Vagina (tissue), 2 donors: ENCODE results near the gene DENND5A. TPM values are rescaled to one million over a fixed set of nuclear protein-coding genes. Genes with fewer than 3 reads are reported as not detected.

Source experiments
- DNase-seq, 2 donors: peaks; one replicate each; pipeline ENCODE4 v3.0.0-alpha.2; 2017; ENCODE audit errors: extremely low spot score in 2 of 2
- H3K27ac ChIP-seq: fragments of 200-600 bp; sonication (generic); one replicate; pipeline ENCODE4 v1.5.1; 2019
- H3K27me3 ChIP-seq: fragments of 200-600 bp; sonication (generic); one replicate; pipeline ENCODE4 v1.5.1; 2019
- H3K36me3 ChIP-seq, 2 donors: fragments of 200-600 bp; sonication (generic); one replicate each; pipeline ENCODE4 v1.5.1; 2017 to 2019
- H3K4me1 ChIP-seq: fragments of 200-600 bp; sonication (generic); one replicate; pipeline ENCODE4 v1.5.1; 2019
- H3K4me3 ChIP-seq, 2 donors: fragments of 200-600 bp; sonication (generic); 1 replicate in 1 of 2; 2 replicates in 1 of 2; pipeline ENCODE4 v1.5.1; 2016 to 2019
- H3K9me3 ChIP-seq: fragments of 200-600 bp; sonication (generic); one replicate; pipeline ENCODE4 v1.5.1; 2019
- POLR2A ChIP-seq, 2 donors: fragments of 450-650 bp; IDR thresholded peaks; one replicate each; pipeline ENCODE4 v1.6.1; 2017; ENCODE audit warnings: antibody characterized with exemption in 2 of 2, mild to moderate bottlenecking in 2 of 2, moderate library complexity in 2 of 2
- POLR2AphosphoS5 ChIP-seq, 2 donors: sonication (generic); formaldehyde crosslinking; IDR thresholded peaks; one replicate each; pipeline ENCODE4 v1.9.0; 2017; ENCODE audit warnings: antibody characterized with exemption in 2 of 2, mild to moderate bottlenecking in 2 of 2, low read depth in 1 of 2; ENCODE audit not compliant: insufficient read depth in 1 of 2
- intact Hi-C: fragments of 100-400 bp; cut with DNase I; formaldehyde crosslinking; loops from one replicate; pipeline ENCODE4 v1.15.1; 2023
- total RNA-seq: library from RNA; depleted of rRNA; stranded (reverse); fragments of >200 nt; gene quantifications from one replicate; pipeline ENCODE4 v1.2.3, GENCODE V29; 2016
- TF ChIP-seq, protein P1 (sequence below), 3 experiments: fragments of 450-650 bp in 2 of 3; fragments of 200-600 bp in 1 of 3; sonication (generic) in 1 of 3; IDR thresholded peaks; one replicate each; pipeline ENCODE4 v1.5.1; 2017 to 2019; ENCODE audit warnings: antibody characterized with exemption in 3 of 3, mild to moderate bottlenecking in 2 of 3, moderate library complexity in 2 of 3

The DENND5A gene
- total RNA-seq, 1 donor from 2014 or later: 82.0 TPM

- H3K36me3 ChIP-seq: no peaks in the 10 kb centered on the region
- H3K4me3 ChIP-seq: no peak overlapping the region
- no peaks in the 10 kb centered on the region for H3K4me1 ChIP-seq
- intact Hi-C loops: no loop called here
- DNase-seq: no peak
- no peaks in the 10 kb centered on the region for H3K9me3 ChIP-seq
- H3K27ac ChIP-seq: no peak overlapping the region
- TF ChIP-seq POLR2AphosphoS5 (IDR thresholded peaks at IDR 0.05; ENCODE audit: insufficient read depth in 1 of 2, low read depth in 1 of 2) (no peak), POLR2A (IDR thresholded peaks at IDR 0.05) (no peak)
- TF ChIP-seq, protein P1, sequence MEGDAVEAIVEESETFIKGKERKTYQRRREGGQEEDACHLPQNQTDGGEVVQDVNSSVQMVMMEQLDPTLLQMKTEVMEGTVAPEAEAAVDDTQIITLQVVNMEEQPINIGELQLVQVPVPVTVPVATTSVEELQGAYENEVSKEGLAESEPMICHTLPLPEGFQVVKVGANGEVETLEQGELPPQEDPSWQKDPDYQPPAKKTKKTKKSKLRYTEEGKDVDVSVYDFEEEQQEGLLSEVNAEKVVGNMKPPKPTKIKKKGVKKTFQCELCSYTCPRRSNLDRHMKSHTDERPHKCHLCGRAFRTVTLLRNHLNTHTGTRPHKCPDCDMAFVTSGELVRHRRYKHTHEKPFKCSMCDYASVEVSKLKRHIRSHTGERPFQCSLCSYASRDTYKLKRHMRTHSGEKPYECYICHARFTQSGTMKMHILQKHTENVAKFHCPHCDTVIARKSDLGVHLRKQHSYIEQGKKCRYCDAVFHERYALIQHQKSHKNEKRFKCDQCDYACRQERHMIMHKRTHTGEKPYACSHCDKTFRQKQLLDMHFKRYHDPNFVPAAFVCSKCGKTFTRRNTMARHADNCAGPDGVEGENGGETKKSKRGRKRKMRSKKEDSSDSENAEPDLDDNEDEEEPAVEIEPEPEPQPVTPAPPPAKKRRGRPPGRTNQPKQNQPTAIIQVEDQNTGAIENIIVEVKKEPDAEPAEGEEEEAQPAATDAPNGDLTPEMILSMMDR (IDR thresholded peaks at IDR 0.05): no peak
- H3K27me3 ChIP-seq: no peaks in the 10 kb centered on the region
These were observed 146.9 kb downstream of the DENND5A start for GRCh38 chr11:9118277-9118676.

DNA sequence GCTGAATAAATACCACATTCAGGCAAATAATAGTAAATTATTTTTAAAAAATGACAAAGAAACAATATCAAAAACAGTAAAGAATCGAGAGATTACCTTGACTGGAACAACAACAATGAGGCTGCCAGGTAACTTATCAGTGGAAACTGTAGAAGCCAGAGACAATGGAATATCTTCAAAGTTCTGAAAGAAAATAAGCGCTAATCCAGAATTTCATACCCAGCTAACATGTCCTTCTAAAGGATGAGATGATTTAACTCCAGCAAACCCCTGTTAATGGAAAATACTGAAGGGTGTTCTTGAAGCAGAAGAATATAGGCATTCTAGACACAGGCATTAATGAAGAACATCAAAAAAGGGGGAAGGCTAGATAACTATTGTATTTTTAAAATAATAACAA lies 153.1 kb downstream of the DENND5A start:
- intact Hi-C loops: no loop called here

DNA sequence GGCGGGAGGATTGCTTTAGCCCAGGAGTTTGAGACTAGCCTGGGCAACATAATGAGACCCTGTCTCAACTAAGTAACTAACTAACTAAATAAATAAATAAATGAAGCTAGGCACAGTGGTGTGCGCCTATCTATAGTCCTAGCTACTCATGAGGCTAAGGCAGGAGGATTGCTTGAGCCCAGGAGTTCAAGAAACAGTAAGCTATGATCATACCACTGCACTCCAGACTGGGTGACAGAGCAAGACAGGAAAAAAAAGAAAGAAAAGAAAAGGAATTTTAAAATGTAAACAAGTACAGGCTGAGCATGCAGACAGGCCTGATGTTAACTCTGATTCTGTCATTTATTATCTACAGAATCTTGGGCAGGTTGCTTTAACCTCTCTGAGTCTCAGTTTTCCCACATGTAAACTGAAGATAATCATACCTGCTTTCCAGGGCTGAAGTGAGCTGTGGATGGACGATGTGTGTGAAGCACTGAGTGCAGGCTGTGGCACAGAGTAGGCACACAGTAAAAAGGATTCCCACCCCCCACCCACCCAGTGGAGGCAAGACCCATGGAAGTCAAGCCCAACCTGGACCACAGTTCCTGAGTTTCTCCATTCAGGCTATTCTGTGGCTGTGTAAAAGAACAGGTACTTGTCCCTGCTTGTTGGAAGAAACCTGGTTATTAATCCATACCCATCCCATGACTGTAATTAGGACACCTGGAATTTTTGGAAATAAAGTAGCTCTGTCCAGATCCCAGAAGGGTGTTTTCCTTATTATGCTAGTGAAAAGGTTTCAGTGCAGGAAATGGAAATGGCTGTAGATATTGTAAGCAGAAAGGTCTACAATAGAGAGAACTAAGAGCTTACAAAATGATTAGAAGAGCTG lies 155.1 kb downstream of the DENND5A start:
- Histone ChIP-seq H3K9me3 (no peaks in the 10 kb centered on the region), H3K27ac (no peak overlapping the region), H3K36me3 (no peaks in the 10 kb centered on the region), H3K4me3 (no peak overlapping the region), H3K27me3 (no peaks in the 10 kb centered on the region), H3K4me1 (no peaks in the 10 kb centered on the region)
- intact Hi-C loops: no loop called here
- TF ChIP-seq POLR2A (IDR thresholded peaks at IDR 0.05) (no peak), POLR2AphosphoS5 (IDR thresholded peaks at IDR 0.05; ENCODE audit: insufficient read depth in 1 of 2, low read depth in 1 of 2) (no peak)
- TF ChIP-seq, protein P1 (IDR thresholded peaks at IDR 0.05): no peak
- DNase-seq: no peak

More for the DNA sequence above, 153.1 kb downstream of the DENND5A start:
- no peak for DNase-seq
- no peaks in the 10 kb centered on the region for H3K4me1 ChIP-seq
- no peaks in the 10 kb centered on the region for H3K9me3 ChIP-seq
- TF ChIP-seq POLR2AphosphoS5 (IDR thresholded peaks at IDR 0.05; ENCODE audit: insufficient read depth in 1 of 2, low read depth in 1 of 2) (no peak), POLR2A (IDR thresholded peaks at IDR 0.05) (no peak)
- TF ChIP-seq, protein P1 (IDR thresholded peaks at IDR 0.05): no peak
- H3K4me3 ChIP-seq: no peak overlapping the region
- no peaks in the 10 kb centered on the region for H3K27me3 ChIP-seq
- H3K36me3 ChIP-seq: no peaks in the 10 kb centered on the region
- no peak overlapping the region for H3K27ac ChIP-seq

DNA sequence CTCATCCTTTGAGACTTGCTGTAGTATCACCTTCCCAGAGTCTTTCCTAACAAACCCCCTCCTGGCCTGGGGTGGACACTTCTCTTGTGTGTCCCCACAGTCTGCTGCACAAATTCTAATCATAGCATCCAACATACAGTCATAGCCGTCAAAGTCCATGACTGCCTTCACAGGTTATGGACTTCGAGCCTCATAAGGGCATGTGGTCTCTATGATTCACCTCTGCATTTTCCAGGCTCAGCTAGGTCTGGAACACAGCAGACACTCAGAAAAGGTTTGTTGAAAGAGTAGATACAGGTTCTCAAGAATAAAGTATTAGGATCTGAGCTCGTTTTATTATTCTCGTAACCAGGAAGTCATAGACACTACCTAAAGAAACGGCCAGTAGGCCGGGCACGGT lies 160.6 kb downstream of the DENND5A start:
- TF ChIP-seq POLR2A (IDR thresholded peaks at IDR 0.05) (no peak), POLR2AphosphoS5 (IDR thresholded peaks at IDR 0.05; ENCODE audit: insufficient read depth in 1 of 2, low read depth in 1 of 2) (no peak)
- TF ChIP-seq, protein P1 (IDR thresholded peaks at IDR 0.05): no peak
- H3K9me3 ChIP-seq: no peaks in the 10 kb centered on the region
- no peaks in the 10 kb centered on the region for H3K4me1 ChIP-seq
- intact Hi-C loops: no loop called here
- H3K27ac ChIP-seq: no peak overlapping the region
- no peaks in the 10 kb centered on the region for H3K27me3 ChIP-seq
- no peaks in the 10 kb centered on the region for H3K36me3 ChIP-seq
- no peak overlapping the region for H3K4me3 ChIP-seq
- DNase-seq: no peak
